HepG2 (cell line): ENCODE results near the gene DOK4.

Source experiments
- CENPX ChIP-seq: sonication (generic); formaldehyde crosslinking; IDR thresholded peaks from 2 replicates; pipeline ENCODE4 v1.9.0; 2021; ENCODE audit warnings: mild to moderate bottlenecking, missing genetic modification reagents, moderate library complexity
- CTCF ChIP-seq: sonication (generic); formaldehyde crosslinking; IDR thresholded peaks from 2 replicates; pipeline ENCODE4 v1.5.0; 2020; ENCODE audit warnings: mild to moderate bottlenecking, missing genetic modification reagents, moderate library complexity
- EP300 ChIP-seq, 3 experiments: sonication (generic) in 1 of 3; formaldehyde crosslinking in 1 of 3; IDR thresholded peaks; 2 replicates each; pipeline versions ENCODE4 v1.5.1 to v1.6.1; 2011 to 2020; ENCODE audit warnings: low read depth in 2 of 3, low read length in 2 of 3, borderline replicate concordance in 1 of 3, improper control_type of control experiment in 1 of 3, mild to moderate bottlenecking in 1 of 3, missing genetic modification reagents in 1 of 3, moderate library complexity in 1 of 3
- SMC3 ChIP-seq: IDR thresholded peaks from 2 replicates; pipeline ENCODE4 v1.6.1; 2011; ENCODE audit warnings: low read length, improper control_type of control experiment
- ZNF30 ChIP-seq: sonication (generic); formaldehyde crosslinking; IDR thresholded peaks from 2 replicates; pipeline ENCODE4 v1.5.0; 2020; ENCODE audit warnings: mild to moderate bottlenecking, missing genetic modification reagents

GRCh38 chr16:57473176-57473840 is 13.0 kb downstream of the DOK4 start:
- no peak for TF ChIP-seq SMC3
- TF ChIP-seq ZNF30 (CRISPR knock-in tag), result no peak
- no peak for TF ChIP-seq CTCF (CRISPR knock-in tag)
- TF ChIP-seq CENPX (CRISPR knock-in tag), result no peak
- TF ChIP-seq EP300 (IDR thresholded peaks at IDR 0.05; ENCODE audit: low read depth in 2 of 2, low read length in 2 of 2), result no peak
- no peak for TF ChIP-seq EP300 (CRISPR knock-in tag; IDR thresholded peaks at IDR 0.05; ENCODE audit: borderline replicate concordance)
